CD4-positive, alpha-beta T cell treated with Interleukin-12 subunit alpha and Interleukin-12 subunit beta, for 1 hour (primary cell): ENCODE data around the gene MNT.
A peak's percentile ranks its signal among the peaks of the same experiment; 100 is the strongest.

Source experiments
- DNase-seq: peaks from one replicate; pipeline ENCODE4 v3.0.0-alpha.2; 2020

Gene MNT

DNA sequence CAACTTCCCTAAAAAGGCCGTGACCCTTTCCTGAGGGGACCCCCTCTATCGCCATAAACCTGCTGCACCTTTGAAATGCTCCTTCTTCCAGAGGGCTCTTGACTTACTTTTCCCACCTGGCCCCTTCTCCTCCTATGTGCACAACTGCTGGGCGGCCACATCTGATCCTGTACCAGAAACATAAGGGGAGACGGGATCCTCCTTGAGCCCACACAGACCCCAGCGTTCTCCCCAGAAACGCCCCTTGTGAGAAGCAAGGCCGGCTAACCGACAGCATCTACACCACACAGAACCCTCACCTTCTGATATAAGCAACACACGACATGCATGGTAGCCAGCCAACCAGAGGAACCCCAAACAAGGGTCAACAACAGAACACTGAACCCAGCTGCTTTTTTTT, 14.2 kb upstream of the MNT start:
- no peak for DNase-seq

DNA sequence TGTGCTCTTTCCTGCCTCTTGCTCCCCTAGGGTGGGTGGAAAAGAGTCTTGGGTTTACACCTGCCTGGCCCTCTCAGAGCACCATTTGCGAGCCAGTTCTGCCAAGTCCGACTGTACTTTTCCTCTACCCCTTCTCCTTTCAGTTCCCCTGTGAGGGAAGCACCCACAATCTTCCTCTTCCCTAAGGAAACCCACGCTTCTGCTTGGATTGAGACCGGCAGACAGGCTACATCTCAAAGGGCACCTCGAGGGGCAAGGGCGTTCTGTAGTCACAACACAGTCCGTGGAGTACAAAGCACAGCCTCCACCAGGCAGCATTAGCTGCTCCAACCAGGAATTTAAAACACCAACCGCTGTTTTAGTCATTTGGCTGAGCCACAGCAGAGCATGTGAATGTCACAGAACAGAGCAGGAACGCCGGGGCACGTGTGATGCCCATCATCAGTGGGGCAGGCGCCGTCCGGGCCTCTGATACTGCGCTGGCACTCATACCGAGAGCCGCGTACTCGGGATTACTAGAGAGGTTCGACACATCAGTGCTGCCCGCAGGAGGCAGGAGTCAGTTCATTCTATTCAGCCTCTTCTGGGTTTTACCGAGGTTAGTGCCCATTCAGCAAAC, 13.7 kb upstream of the MNT start:
- no peak for DNase-seq

DNA sequence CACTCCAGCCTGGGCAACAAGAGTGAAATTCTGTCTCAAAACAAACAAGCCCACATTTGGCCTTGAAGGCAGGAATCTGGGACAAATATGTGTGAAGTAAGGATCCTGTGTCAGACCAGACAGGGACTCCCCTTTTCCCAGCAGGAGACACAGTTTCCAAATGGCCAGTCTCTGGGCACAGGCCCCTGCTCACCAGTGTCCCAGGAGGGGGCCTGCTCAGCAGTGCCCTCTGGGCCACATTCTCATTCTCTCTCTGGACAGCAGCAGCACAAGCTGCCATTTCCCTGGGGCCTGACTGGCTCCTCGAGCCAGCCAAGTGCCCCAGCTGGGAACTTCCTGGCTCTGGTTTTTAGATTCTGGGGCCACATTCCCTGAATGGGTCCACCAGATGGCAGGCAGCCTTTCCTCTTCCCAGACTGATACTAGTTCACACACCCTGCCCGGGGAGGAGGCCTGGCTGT, 11.7 kb upstream of the MNT start:
- no peak for DNase-seq

DNA sequence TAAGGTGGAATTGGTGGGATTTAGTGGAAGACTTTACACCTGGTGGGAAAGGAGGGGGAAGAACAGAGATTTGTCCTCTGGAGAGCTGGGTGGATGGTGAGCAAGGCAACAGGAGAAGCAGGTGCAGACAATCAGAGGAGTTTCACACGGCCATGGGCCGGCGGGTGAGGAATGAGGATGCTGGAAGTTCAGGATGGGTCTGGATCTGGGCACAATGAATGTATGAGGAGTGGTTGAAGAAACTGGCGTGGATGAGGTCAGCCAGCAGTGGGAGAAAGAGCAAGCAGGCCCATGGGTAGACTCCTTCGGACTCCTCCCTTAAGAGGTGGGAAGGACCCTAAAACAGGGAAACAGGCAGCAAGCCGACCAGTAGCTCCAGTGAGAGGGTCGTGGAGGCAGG, 10.1 kb upstream of the MNT start:
- DNase-seq: no peak

DNA sequence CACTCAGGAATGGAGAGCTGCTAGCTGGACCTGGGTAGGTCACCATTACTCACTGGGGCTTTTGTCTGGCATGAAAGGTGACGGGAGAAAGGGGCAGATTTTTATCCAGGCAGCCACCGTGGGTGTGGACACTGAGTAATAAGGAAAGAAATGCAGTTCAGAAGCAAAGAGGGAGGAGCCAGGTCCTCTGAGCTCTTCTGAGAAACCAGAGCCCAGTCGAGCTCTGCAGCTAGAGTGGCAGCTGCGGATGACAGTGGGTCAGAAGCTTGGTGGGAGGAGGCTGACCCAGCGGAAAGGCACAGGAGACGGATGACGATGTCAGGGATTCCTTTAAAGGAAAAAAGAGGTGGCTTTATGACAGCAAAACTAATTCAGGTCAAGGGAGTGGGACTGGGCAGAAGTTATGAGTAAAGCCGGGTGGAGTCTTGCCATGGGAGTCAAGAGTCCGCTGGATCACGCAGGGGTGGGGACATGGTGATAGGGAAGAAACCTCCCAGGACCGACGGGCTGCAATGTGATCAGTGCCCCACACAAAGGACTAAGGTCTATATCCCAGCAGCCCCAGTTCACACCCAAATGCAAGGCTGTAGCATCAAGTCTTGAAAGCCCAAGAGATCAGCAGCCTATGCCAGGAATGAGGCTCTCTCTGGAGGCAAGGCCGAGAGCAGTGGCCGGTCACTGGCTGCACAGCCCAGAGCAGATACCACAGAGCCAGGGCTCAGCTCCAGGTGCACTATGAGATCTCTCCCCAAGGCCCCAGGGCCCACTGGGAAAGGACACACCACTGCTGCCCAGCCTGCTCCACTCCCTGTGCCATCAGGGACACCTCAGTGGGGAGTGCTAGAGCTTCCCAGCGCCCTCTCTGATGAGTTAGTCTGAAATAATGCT, 6.3 kb upstream of the MNT start:
- no peak for DNase-seq

DNA sequence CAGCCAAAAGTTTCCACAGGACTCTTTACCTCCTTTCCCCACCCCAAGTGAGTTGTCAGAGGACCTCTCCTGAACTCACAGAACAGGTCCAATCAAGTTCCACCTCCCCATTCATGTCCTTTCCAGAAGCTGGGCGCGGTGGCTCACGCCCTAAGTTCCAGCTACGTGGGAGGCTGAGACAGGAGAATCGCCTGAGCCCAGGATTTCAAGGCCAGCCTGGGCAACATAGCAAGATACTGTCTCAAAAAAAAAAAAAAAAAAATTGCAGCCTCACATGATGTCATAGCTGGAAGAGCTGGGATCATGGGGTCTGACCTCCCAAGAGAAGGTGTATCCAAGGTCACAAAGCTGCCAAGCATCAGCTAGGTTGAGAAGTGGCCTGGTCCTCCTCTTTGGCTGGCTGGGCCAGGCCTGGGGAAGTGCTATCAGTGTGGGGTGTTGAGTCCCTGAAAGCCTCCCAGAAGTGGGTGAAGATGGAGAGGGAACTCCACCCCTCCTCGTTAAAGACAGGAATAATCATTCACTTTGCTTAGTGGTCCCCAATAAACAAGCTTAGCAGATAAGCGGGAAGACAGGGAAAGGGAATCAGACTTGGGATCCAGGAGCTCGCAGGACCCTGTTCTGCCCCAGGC, 5.5 kb upstream of the MNT start:
- DNase-seq: no peak

DNA sequence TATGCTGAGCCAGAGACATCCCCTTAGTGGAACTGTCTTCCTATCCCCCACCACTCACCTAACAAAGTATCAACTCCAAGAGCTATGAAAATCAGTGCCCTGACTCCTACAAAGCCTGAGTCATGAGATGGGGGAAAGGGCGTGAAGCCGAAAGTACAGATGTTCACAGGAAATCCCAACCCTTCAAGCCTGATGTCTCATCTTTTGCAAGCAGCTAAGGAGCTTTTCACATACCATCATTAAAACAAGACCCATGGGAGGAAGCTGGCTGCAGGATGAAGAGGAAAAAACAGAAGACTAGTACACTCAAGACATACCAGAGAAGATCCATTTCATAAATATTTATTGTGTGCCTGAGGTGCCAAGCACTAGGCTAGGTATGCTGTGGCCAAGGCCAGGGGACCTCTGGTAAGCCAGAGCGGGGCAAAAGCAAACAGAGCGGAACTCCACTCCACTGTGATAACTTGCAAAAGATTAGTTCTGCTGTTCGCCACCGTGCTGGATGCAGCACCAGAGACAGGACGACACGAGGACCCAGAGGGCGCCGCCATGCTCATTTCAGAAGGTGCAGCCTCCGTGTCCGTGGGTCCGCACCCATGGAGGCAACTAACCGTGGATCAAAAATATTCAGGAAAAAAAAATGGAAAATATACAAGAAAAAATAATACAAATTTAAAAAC, 4.5 kb upstream of the MNT start:
- no peak for DNase-seq

DNA sequence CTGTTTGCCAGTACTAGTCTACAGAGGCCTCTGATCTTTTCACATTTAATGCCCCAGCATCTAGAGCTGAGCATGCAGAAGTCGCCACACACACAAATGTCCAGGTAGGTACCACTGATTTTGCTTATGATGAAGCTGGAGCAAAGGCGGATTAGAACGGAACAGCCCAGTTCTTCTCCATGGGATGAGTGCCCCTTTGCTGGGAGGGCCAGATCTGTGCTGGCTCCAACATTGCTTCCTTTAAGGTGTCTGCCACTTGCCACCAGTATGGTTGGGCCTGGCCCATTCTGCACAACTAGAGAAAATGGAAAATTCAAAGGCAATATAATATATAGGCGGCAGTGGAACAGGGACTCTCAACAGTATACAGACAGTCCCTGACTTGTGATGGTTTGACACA, 2.2 kb upstream of the MNT start:
- DNase-seq: no peak

DNA sequence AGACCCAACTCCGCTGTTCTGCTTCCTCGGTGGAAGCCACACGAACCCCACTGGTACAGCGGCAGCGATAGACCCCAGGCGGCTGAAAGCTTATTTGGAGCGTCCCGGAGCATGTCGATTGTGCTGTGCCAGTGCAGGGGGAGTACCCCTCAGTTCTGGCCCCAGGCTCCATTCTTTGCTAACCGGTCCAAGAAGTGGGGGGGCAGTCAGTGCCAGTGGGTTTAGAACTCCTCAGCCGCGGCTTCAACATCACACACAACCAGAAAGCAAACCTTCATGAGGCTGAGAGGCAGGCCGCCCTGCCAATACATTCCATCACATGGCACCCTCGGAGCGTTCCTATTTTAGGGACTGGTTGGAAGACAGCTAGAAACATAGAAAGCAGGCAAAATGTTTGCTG, 1.7 kb upstream of the MNT start:
- DNase-seq: no peak

DNA sequence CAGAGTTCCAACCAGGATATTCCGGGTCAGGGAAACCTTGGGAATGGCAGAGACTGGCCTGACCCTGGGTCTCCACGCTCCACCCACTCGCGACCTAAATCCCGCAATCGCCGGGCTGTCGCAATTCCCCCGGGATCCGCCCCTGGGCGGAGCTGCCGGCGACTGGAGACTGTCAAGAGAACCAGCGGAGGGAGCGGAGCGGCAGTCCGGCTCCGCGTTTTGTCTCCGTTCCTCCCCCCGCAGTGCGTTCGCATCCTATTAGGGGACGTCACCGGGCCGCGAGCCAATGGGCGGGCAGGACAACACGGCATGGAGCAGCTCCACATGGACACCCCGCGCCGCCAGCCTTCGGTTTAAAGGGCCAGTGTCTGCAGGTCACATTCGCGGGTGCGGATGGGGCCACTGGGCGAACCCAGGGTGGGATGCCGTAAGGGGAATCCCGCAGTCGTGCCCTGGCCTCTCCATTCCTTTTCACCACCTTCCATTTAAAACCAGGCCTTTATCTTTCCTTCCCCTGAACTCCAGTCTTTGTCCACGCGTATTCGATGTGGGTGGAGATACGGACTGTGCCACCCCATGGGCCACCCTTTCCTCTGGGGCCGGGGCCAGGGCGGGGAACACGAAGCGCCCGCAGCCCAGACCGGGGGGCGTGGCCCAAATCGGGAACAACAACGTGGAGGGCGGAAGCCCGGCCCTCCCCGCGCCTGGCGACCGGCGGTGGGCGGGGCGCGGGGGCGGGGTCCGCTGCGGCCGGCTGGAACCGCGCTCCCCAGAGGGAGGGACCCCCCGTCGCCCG, 764 bp upstream of the MNT start:
- peak; percentile 99 for DNase-seq

DNA sequence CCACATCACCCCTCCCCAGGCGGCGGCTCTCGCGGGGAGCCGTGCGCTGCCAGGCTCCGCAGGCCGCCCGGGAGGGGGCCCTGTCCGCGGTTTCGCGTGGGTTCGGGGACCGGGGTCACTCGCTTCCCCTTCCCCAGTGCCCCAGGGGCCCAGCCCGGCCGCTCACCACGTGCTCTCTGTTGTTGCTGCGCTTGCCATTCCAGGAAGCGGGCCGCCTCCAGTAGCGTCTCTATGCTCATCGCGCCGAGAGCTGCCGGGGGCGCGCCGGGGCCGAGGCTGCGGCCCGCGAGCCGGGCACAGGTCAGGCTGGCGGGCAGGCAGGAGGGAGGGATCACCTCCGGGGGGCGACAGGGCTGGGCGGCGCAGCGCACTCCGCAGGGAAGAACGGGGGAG, 390 bp downstream of the MNT start:
- DNase-seq: peak; percentile 48

DNA sequence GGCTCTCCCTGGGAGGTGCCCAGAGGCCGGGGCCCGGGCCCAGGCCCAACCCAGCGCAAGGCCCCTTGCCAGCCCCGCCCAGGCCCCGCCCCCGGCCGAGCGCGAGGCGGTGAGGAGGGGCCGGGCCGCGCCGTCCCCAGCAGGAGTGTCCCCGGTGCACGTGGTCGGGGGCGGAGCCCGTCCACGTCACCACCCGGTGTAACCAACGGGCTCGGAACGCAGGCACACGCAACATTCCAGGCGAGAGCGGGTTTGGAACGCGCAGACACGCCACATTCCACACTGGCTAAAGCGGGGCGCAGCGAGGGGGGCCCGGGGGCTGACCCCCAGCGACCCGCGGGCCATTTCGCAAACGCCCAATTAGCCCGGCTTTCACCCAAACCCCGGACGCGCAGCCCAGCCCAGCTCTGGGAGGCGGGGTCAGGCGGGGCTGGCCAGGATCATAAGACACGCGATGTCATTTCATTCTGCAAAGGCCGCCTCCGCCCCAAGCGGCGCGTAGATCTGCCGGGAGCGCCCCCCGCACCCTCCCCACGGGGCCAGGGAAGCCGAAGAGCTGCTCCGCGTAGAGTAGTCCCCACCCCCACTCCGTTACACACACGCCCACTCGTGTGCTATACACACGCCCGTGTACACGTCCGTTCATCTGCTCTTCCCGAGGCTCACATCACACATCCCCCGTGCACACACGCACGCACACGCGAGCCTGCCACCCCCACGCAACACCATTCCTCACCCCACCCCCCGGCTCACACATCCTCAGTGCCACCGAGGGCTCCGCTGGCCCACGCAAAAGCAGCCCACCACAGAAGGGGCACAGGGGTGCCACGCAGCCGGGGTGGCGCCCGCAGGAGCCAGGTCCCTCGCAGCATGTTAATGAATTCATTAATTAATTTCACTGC, 1.0 kb downstream of the MNT start:
- peak; percentile 94 for DNase-seq

DNA sequence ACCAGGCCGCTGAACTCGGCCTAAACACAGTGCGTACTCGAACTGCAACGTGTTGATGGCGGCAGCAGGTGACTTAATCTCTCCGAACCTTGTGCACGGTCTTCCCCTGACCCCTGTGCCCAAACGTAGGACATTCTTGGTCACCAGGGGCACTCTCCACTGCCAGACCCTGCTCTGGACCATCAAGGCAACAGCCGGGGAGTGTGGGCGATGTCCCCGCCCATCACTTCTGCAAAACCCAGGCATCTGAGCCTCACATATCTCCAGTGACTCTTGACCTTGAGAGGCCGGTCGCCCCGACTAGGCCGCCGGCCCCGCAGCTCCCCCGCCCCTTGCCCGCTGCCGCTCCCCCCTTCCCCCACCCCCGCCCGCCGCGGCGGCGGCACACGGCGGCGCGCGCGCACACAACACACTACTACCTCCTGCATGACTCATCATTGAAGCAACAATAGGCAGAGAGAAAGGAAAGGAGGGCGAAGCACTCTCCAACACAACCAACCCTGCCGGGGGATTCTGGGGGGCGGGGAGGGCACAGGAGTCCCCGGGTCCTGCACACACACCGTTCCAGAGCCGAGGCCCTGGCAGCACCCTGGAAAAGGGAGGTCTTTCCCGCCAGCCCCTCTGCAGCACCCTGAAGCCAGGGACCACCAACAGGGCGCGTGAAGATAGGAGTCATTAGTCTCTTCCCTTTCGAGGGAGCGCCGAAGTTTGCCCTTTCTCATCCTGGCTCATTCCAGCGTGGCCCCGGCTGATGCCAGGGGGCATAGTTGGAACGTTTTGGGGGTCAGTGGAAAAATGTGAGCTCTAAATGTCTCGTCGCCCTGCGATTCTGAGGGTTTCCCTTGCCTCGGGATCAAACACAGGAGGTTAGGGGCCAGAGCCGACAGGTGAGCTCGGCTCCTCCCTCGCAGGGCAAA, 1.9 kb downstream of the MNT start:
- peak; percentile 74 for DNase-seq

DNA sequence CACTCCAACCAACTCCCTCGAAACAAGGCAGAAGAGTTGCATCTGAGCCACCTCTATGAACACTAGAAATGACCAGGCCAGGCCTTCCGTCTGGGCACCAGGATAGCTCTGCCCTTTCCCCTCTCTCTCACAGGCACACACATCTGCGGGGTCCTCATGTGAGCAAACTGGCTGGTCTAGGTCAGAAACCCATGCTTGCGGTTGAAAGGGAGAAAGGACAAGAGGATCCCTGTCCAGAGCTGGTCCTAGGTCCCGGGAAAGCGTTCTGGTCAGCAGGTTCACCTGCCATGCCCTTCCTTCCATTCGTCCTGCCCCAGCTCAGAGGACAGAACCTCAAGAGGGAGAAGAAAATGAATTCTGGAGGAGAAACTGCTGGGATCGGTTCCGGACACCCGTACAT, 2.7 kb downstream of the MNT start:
- DNase-seq: no peak

DNA sequence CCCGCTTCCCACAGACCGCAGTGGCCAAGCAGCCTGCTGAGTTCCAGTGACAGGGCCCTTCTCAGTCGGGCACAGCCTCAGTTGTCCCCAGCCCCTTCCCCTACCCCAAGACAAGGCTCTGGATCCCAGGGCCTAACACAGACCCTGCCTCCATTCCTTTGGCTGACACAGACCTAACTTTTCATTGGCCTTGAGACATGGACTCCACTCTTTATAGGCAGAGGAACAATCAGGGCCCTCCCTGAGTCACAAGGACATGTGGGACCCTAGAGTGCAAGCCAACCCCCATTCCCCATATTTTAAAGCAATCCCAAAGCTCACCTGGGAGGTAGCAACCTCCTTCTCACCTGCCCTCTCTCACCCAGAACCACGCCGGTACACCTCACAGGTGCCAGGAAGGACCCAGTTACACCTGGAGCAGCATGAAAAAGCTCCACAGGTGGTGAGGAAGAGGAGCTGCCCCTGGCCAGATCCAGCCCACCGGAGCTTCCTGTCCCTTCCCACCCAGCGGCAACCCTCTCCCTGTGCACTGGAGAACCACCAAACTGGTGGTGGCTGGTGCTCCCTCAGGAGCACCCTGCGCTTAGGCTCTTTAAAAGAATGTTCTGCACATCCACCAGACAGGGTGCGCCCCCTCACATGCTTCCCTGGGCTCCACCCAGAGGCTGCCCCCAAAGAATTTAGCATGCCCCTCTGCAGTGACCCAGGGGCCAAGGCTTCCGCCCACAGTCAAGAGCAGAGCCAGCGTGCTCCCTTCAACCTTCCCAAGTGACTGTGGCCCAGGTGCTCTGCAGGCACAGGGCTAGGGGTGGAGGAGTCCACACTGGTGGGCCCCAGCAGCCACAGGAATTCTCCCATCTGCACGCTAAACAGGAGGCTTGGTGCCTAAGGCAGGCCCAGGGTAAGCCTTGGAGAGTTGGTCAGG, 3.4 kb downstream of the MNT start:
- no peak for DNase-seq

DNA sequence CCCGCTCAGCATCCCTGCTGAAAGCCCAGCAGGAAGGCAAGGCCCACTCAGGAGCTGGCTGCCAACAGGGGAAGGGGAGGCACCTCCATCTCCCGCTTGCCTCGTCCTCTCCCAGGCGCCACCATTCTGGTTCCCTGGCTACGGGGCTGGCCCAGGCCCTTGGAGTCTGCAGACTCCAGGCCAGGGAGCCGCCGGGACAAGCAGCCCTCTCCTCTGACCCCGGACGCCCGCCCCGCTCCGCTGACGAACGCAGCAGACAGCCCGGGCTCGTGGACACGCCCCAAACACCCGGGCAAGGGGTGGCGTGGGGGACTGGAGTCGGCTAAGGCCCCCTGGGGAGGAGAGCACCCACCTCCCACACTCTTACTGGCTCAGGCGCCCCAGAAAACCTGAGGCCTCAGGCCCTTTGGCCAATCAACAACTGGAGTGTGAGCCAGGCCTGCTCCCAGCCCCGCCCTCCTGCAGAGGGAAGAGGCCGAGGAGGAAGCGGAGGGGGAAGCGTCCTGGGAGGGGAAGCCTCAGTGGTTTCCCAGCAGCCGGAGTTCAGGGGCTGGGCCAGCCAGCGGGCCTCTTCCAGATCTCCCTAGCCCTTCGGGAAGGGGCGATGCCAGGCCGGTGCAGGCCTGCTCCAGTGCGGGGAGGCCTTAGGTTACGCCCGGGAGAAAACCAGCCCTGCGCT, 4.2 kb downstream of the MNT start:
- peak; percentile 64 for DNase-seq

DNA sequence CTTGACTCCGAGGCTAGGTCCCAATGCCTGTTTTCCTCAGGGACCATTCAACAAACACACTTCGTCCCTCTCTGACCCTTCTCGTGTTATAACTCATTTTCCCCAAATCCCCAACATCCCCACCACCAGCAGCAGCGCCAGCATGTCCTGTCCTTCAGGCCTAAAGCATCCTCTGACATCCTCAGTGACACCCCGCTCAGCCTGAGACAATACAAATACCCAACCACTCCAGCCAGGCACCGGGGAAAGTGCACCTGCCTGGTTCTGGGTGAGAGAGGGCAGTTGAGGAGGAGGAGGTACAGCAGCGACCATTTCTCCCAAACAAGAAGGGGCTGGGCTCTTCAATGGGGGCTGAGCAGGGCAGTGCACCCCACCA, 4.7 kb downstream of the MNT start:
- DNase-seq: no peak
